ENCODE measurements around the gene WDR82. TPM values are rescaled to one million over a fixed set of nuclear protein-coding genes. Genes with fewer than 3 reads are reported as not detected.

The WDR82 gene
- total and polyA plus RNA-seq, 2 of the 4 experiments (the other 2 are of a cell fraction): 38.1 to 68.1 TPM

- H4K8ac ChIP-seq (ENCODE audit: low read depth in 2 of 2, low read length in 2 of 2): no peak overlapping the region
- no peak overlapping the region for H2AK9ac ChIP-seq (replicated peaks; ENCODE audit: low read depth, low read length, poor library complexity)
- H3K9me3 ChIP-seq (ENCODE audit: control insufficient read depth, insufficient read depth, low read length): no peaks in the 10 kb centered on the region
- peaks cover 8 to 38% of the 10 kb centered on the region in 2 experiments for H3K79me1 ChIP-seq (ENCODE audit: low read depth in 1 of 2, low read length in 2 of 2)
- H3K9me1 ChIP-seq (ENCODE audit: insufficient read depth, low read length): peaks cover 2% of the 10 kb centered on the region
- dilution Hi-C loops (cut with HindIII; ENCODE audit: low sequenced_read_pairs, unreplicated experiment): no loop called here
- TF ChIP-seq CEBPB (IDR thresholded peaks at IDR 0.05; ENCODE audit: low read depth, low read length): no peak
- TF ChIP-seq CTCF (conservative IDR thresholded peaks at IDR 0.05; ENCODE audit: low read depth, low read length): no peak
- TF ChIP-seq RCOR1 (IDR thresholded peaks at IDR 0.05; ENCODE audit: insufficient replicate concordance, low read length): no peak
- no peak for TF ChIP-seq BHLHE40 (IDR thresholded peaks at IDR 0.05; ENCODE audit: low read depth, low read length)
- TF ChIP-seq USF2 (IDR thresholded peaks at IDR 0.05; ENCODE audit: low read depth, low read length): no peak
- H2BK15ac ChIP-seq (ENCODE audit: low read depth, low read length): no peak overlapping the region
- POLR2A ChIA-PET (ENCODE audit: unreplicated experiment): no interaction called here
- H3K4me3 ChIP-seq (ENCODE audit: insufficient read depth, low read depth, low read length): no peak overlapping the region
- CTCF ChIA-PET: interaction anchor here (0.6 to 0.7 kb wide), 2 partner anchors 11 to 109 kb away, joined by 3 to 4 read pairs; no protein-coding TSS in a partner anchor
- 94% methylated on average over 5 of the region's 6 CpGs; no CpG with 5 or more reads in 1 of the 2 experiments for WGBS, 2 experiments (ENCODE audit: extremely low coverage in 2 of 2, insufficient read length in 1 of 2)
- H3K27ac ChIP-seq (ENCODE audit: insufficient read depth, low read length): no peak overlapping the region
- no peak overlapping the region for H3K4ac ChIP-seq (ENCODE audit: low read depth, low read length)
- no peak overlapping the region for H4K5ac ChIP-seq (ENCODE audit: low read depth, low read length)
- H3K27me3 ChIP-seq (ENCODE audit: control insufficient read depth, insufficient read depth, low read length): no peaks in the 10 kb centered on the region
- intact Hi-C loops (cut with micrococcal nuclease): no loop called here
- H3K4me1 ChIP-seq (ENCODE audit: control insufficient read depth, insufficient read depth, low read length): no peaks in the 10 kb centered on the region
- H2AK5ac ChIP-seq (ENCODE audit: low read depth, low read length): no peak overlapping the region
- peaks cover 60% of the 10 kb centered on the region for H3K36me3 ChIP-seq (ENCODE audit: control insufficient read depth, insufficient read depth, low read length)
- no peak overlapping the region for H3K18ac ChIP-seq (ENCODE audit: low read depth, low read length)
- H2AFZ ChIP-seq (replicated peaks; ENCODE audit: low read length, poor library complexity): no peak overlapping the region
- H3K23ac ChIP-seq (ENCODE audit: low read depth, low read length): no peak overlapping the region
- H3K56ac ChIP-seq (ENCODE audit: extremely low read depth, insufficient read depth, low read length): no peak overlapping the region
- no peak for DNase-seq
- no peak overlapping the region for H3K9ac ChIP-seq (ENCODE audit: low read depth, low read length)
- no peak overlapping the region for H2BK20ac ChIP-seq (ENCODE audit: low read depth, low read length)
- BruUV-seq (replicated peaks): no TSS peak
- H4K20me1 ChIP-seq (ENCODE audit: insufficient read depth, low read length): peaks cover 37% of the 10 kb centered on the region
- H3K14ac ChIP-seq (replicated peaks; ENCODE audit: low read depth, low read length): no peak overlapping the region
- in situ Hi-C loops (cut with MboI; ENCODE audit: low sequenced_read_pairs): loop anchor here (5.0 kb wide), 1 partner anchor 112 kb away; no protein-coding TSS in a partner anchor
- no peak overlapping the region for H3K4me2 ChIP-seq (ENCODE audit: low read depth, low read length)
- no peak overlapping the region for H2BK120ac ChIP-seq (ENCODE audit: low read depth, low read length)
- no peak overlapping the region for H2BK5ac ChIP-seq (ENCODE audit: low read depth, low read length, poor library complexity, severe bottlenecking)
- no peak for ATAC-seq (ENCODE audit: low read depth)
- H4K91ac ChIP-seq (ENCODE audit: insufficient read depth, low read depth, low read length): no peak overlapping the region
These were observed 48.0 kb downstream of the WDR82 start for GRCh38 chr3:52230461-52230860.

All from IMR-90 (cell line).